HS-27A (cell line): ENCODE measurements around the gene LBHD2.
"Not testable (repeated sequence)": the region's sequence is repeated elsewhere in the genome, so short reads cannot be mapped to it uniquely, and the experiment has no call there.

Source experiments
- DNase-seq: peaks from one replicate; pipeline ENCODE4 v3.0.0-alpha.2; 2012; ENCODE audit warnings: low read depth, missing footprints

LBHD2 gene

GRCh38 chr14:103104654-103105452 is 20.8 kb downstream of the LBHD2 start:
- no peak for DNase-seq

GRCh38 chr14:103105580-103106150 is 21.7 kb downstream of the LBHD2 start:
- DNase-seq = no peak

- DNase-seq = no peak
Observed at GRCh38 chr14:103107455-103107854, 23.4 kb downstream of the LBHD2 start.

DNA sequence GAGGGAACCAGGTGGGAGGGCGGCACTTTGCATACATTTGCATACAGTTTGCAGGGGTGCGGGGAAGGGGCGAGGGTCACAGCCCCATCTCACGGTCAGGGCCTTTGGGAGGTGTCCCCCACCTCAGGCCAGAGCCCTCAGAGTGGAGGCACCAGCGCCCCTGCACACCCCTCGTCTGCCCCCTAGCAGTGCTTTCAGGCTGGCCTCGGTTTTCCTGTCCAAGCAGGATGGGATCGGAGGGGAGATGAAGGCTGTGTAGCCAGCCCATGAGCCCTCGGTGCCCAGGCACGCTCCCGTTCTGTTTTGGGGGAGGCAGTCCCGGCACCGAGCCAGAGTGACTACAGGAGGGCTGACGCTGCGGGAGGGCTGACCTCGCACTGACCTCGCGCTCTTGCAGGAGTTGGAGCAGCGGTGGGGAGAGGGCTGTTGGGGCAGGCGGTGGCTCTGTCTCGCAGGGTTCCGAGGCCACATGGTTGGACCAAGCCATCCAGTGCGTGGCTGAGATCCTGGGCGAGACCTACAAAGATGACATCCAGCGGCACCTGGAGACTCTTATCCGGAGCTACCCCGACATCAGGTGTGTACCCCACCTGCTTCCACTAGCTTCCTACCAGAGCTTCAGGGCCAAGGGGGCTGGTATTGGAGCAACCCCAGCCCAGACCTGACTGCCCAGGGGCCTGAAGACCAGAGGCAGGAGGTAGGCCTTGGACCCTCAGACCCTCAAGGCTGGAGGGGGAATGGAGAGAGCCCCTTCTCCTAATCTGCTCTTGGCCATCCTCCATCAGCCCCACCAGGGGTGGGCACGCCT is 24.1 kb downstream of the LBHD2 start:
- no peak for DNase-seq

DNA sequence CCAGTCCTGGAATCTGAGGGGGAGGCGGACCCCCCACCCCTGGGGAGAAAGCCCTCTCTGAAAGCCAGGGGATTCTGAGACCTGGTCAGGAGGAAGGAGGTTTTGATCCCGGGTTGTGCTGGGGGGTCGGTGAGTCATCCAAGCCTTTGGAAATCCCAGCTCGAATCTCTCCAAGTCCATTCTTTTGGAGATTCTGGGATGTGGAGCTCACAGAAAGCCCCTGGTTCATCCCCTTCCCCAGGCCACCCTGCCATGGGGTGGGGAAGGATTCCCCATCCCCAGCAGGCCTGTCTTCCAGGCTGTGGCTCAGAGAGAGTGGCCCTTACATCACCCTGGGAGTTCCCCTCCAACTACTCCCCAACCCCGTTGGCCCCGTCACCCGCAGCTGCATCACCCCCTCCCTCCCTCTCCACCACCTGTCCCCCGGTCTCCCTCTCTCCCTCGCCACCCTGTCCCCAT is 24.8 kb downstream of the LBHD2 start:
- peak; percentile 55 for DNase-seq

GRCh38 chr14:103109535-103110441 is 25.8 kb downstream of the LBHD2 start:
- DNase-seq = peak; percentile 91

GRCh38 chr14:103110681-103111231 is 26.7 kb downstream of the LBHD2 start:
- DNase-seq = no peak

- DNase-seq = no peak
Observed at GRCh38 chr14:103111232-103111868, 27.3 kb downstream of the LBHD2 start.

DNA sequence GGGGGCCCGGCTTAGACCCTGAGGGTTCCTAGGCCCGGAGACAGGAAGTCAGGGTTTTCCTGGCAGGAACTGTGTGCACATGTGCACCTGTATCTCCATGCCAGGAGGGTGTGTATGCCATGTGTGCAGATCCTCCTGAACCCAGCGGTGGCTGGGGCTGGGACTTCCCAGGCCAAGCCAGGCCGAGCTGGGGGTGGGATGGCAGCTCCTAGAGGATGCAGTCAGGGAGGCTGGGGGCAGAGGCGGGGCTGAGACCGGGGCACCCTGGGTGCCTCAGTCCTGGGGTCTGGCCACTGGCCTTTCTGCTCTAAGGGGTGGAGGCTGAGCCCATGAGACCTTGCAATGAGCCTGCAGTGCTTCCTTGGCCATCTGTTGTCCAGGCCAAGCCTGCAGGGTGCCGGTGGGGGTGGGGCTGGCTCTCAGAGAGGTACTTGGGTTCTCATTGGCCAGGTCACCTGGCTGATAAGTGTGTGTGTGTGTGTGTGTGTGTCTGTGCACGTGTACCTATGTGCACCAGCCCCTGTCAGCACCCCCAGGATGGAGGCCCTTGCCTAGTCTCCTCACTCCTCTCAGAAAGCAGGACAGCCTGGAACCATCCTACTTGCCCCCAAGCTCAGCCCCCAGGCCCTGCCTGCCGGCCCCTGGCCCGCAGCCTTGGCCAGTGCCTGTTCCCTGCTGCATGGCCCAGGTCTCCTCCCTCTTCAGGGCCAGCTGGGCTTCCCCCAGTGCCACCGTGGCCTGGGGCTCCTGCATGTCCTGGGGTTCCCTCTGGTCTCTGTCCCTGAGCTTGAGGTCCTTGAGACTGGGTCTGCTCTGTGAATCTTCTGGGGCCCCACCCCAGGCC is 28.6 kb downstream of the LBHD2 start:
- no peak for DNase-seq

DNA sequence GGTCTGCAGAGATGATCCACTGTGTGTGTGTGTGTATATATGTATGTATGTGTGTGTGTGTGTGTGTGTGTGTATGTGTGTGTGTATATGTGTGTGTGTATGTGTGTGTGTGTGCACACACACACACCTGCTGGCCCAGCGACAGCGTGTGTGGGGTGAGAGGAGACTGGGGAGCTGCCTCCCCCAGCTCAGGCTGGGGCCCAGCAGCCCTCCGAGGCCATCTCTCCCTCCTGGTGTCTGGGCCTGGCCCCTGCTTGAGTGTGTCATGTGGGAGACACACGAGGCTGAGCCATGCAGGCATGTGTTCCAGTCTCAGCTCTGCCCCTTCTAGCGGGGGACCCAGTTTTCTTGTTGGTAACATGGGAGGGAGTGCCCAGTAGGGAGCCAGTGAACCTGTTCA is 29.3 kb downstream of the LBHD2 start:
- no peak for DNase-seq

DNA sequence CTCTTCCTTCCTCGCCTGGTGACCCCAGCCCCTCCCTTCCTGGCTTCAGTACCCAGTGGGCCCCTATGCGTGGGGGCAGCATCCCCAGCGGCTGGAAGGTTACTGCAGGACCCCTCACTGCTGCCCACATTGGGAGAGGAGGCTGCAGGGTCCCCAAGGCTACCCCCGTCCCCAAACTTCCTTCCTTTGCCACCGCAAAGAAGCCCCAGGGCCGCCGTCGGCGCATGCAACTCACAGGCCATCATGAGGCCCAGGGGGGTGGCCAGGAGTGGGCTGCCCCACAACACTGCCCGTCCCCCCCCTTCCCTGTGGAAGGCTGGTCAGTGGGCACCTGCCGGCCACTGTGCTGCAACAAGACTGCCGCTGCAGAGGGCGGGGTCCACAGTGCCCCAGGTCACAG is 29.8 kb downstream of the LBHD2 start:
- DNase-seq = no peak

DNA sequence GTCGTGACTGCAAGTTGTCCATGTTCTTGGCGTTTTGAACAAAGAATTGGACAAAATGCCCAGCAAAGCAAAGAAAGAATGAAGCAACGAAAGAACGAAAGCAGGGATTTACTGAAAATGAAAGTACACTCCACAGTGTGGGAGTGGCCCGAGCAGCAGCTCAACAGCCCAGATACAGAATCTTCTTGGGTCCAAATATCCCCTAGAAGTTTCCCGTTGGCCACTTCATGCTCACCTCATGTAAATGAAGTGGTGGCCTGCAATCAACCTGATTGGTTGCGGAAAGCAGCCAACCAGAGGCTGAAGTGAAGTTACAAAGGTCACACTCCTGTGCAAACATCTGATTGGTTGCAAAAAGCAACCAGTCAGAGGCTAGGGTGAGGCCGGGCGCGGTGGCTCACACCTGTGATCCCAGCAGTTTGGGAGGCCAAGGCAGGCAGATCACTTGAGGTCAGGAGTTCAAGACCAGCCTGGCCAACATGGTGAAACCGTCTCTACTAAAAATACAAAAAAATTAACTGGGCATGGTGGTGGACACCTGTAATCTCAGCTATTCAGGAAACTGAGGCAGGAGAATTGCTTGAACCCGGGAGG is 31.2 kb downstream of the LBHD2 start:
- not testable (repeated sequence) for DNase-seq

DNA sequence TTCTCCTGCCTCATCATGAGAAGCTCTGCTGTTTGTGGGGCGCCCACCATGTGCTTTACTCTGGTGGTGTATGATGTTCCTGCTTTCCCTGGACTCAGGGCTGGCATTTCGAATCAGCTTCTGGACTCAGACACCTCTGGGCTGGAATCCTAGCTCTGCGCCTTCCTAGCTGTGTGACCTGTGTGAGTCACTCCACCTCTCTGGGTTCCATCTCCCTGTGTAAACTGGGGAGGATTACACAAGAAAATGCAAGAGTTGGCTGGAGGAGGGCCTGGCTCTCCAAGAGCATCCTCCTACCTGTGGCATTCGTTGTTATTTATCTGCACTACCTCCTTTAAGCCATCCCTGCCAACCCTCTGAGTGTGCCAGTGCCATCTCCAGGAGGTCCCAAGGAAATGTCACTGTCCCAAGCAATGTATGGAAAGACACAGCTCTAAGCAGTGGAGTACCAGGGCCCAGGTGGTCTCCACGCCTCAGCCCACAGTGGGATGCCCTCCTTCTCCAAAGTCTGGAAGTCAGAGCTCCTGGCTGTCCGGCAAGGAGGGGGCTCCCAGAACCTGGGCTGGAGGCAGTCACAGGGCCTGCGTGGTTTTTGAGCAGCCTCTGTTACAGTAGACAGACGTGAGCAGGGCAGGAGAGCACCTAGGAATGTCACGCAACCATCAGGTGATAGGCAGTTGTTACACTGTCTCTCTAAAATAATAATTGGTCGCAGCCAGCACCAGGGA is 32.0 kb downstream of the LBHD2 start:
- DNase-seq = no peak

DNA sequence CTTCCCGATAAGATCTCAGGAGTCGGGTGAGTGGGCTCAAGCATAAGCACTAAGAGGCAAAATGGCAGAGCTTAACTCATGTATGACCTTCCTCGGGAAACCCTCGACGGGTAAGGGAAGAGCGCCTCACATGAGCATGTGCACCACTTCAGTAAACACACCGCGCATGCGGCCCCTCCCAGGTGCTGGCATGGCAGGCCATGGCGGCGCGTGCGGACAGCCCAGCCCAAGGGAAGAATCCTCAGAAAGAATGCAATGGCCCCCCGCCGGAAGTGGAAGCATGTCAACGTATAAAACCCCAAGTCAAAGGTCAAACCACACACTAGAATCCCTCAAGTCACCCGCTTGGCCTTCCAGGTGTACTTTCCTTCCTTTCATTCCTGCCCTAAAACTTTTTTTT is 32.6 kb downstream of the LBHD2 start:
- DNase-seq = no peak

- DNase-seq = not testable (repeated sequence)
Observed at GRCh38 chr14:103117499-103117898, 33.5 kb downstream of the LBHD2 start.

DNA sequence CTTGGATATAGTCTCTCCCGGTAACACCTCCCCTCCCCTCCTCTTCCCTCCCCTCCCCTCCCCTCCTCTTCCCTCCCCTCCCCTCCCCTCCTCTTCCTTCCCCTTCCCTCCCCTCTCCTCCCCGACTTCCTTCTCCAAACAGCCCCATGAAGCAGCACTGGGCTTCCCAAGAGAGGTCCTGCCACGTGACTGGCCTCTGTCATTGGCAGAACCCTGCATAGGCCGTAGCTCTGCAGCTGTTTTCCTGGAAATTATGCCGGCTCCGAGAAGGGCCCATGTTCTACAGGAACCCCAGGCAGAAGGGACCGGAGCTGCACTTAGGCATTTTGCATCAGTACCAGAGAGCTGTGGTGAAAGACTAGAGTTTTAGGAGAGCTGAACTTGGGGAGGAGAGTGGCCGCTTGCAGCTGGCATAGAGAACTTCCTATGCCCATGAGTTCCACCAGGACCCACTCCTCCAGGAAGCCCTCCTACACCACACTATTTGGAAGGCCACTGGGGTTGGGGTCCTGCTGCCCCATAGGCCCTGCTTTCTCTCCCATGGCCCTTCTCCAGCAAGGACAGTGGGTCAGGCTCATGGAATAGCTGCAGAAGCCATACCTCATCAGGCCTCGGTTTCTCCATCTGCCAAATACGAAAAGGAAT is 34.1 kb downstream of the LBHD2 start:
- DNase-seq = no peak

GRCh38 chr14:103118663-103119404 is 34.8 kb downstream of the LBHD2 start:
- no peak for DNase-seq

GRCh38 chr14:103119527-103119926 is 35.5 kb downstream of the LBHD2 start:
- not testable (repeated sequence) for DNase-seq
